ENCODE data around the gene SP1. TPM values are rescaled to one million over a fixed set of nuclear protein-coding genes. Genes with fewer than 3 reads are reported as not detected.
A peak's percentile ranks its signal among the peaks of the same experiment; 100 is the strongest.

SP1 gene
- polyA plus RNA-seq, 1 experiment: 58.2 TPM

- no peak overlapping the region for H3K4me3 ChIP-seq (ENCODE audit: low read depth, low read length)
- ChIA-PET POLR2A (no interaction called here), CTCF (interaction anchor here (10.7 kb wide), 1 partner anchor 14 kb away, joined by 210 read pairs; the partner anchor contains the start of gene AAAS)
- no peak for TF ChIP-seq CTCF (IDR thresholded peaks at IDR 0.05; ENCODE audit: insufficient read depth, low read depth, low read length)
- no peak for DNase-seq (ENCODE audit: low read depth)
- no peaks in the 10 kb centered on the region for H3K36me3 ChIP-seq (ENCODE audit: control insufficient read depth, insufficient read depth, low read length)
- H3K27me3 ChIP-seq (ENCODE audit: control insufficient read depth, insufficient read depth, low read length): peaks cover 22% of the 10 kb centered on the region
These were observed 39.6 kb upstream of the SP1 start for GRCh38 chr12:53340398-53340797.

DNA sequence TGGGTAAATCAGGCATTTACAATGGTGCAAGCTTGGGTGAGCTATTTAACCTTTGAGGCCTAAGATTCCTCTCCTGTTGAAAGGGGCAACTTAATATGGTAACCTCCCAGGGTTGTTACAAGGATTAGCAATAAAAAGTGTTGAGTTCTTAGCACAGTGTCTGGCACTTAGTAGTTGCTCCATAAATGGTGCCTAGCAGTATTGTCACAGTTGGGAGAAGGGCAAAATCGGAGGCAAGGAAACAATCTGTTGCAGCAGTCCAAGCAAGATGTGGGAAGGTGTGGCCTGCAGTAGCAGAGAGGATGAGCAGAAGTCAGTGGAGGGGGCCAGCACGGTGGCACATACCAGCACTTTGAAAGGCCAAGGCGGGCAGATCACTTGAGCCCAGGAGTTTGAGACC is 36.5 kb upstream of the SP1 start:
- DNase-seq (ENCODE audit: low read depth): no peak
- POLR2A ChIA-PET: no interaction called here
- TF ChIP-seq CTCF (IDR thresholded peaks at IDR 0.05; ENCODE audit: insufficient read depth, low read depth, low read length): no peak
- CTCF ChIA-PET: interaction anchor here (0.6 to 10.7 kb wide), 5 partner anchors 9 to 403 kb away, joined by 3 to 210 read pairs (median 6); partner anchors contain the start of genes AAAS and AMHR2
- peaks cover 7% of the 10 kb centered on the region for H3K27me3 ChIP-seq (ENCODE audit: control insufficient read depth, insufficient read depth, low read length)
- no peak overlapping the region for H3K4me3 ChIP-seq (ENCODE audit: low read depth, low read length)
- H3K36me3 ChIP-seq (ENCODE audit: control insufficient read depth, insufficient read depth, low read length): no peaks in the 10 kb centered on the region

- DNase-seq (ENCODE audit: low read depth): no peak
- H3K4me3 ChIP-seq (ENCODE audit: low read depth, low read length): no peak overlapping the region
- ChIA-PET POLR2A (no interaction called here), CTCF (interaction anchor here (0.9 to 10.7 kb wide), 8 partner anchors 8 to 165 kb away, joined by 3 to 210 read pairs (median 5); partner anchors contain the start of genes AAAS and AMHR2)
- H3K27me3 ChIP-seq (ENCODE audit: control insufficient read depth, insufficient read depth, low read length): peaks cover 3% of the 10 kb centered on the region; the same call in 1 of the 2 replicates
- H3K36me3 ChIP-seq (ENCODE audit: control insufficient read depth, insufficient read depth, low read length): no peaks in the 10 kb centered on the region
- TF ChIP-seq CTCF (IDR thresholded peaks at IDR 0.05; ENCODE audit: insufficient read depth, low read depth, low read length): no peak
These were observed 36.0 kb upstream of the SP1 start for GRCh38 chr12:53343969-53344368.

- Histone ChIP-seq H3K27me3 (ENCODE audit: control insufficient read depth, insufficient read depth, low read length) (peaks cover 2% of the 10 kb centered on the region; the same call in 1 of the 2 replicates), H3K36me3 (ENCODE audit: control insufficient read depth, insufficient read depth, low read length) (no peaks in the 10 kb centered on the region), H3K4me3 (ENCODE audit: low read depth, low read length) (peak overlapping the region; percentile 66)
- ChIA-PET POLR2A (interaction anchor here (0.6 kb wide), 2 partner anchors 92 to 177 kb away, joined by 4 to 9 read pairs; no protein-coding TSS in a partner anchor), CTCF (interaction anchor here (0.6 to 10.7 kb wide), 29 partner anchors 8 to 331 kb away, joined by 3 to 210 read pairs (median 5); partner anchors contain the start of genes AAAS, AMHR2, ATP5MC2 and ESPL1)
- TF ChIP-seq CTCF (IDR thresholded peaks at IDR 0.05; ENCODE audit: insufficient read depth, low read depth, low read length): 0 out of 2 replicates have a peak, but pooled peaks have one; percentile 3
- no peak for DNase-seq (ENCODE audit: low read depth)
These were observed 35.5 kb upstream of the SP1 start for GRCh38 chr12:53344487-53344823.

GRCh38 chr12:53344824-53345485 is 35.0 kb upstream of the SP1 start:
- H3K36me3 ChIP-seq (ENCODE audit: control insufficient read depth, insufficient read depth, low read length): no peaks in the 10 kb centered on the region
- POLR2A ChIA-PET: interaction anchor here (0.5 to 0.7 kb wide), 6 partner anchors 10 to 301 kb away, joined by 3 to 9 read pairs (median 4); partner anchors contain the start of gene SP1
- H3K27me3 ChIP-seq (ENCODE audit: control insufficient read depth, insufficient read depth, low read length): no peaks in the 10 kb centered on the region; the same call in 1 of the 2 replicates
- CTCF ChIA-PET: interaction anchor here (0.6 to 10.7 kb wide), 41 partner anchors 7 to 1154 kb away, joined by 3 to 210 read pairs (median 4); partner anchors contain the start of genes AAAS, AMHR2, ATP5MC2 and ESPL1
- DNase-seq (ENCODE audit: low read depth): no peak
- H3K4me3 ChIP-seq (ENCODE audit: low read depth, low read length): peak overlapping the region; percentile 66
- TF ChIP-seq CTCF (IDR thresholded peaks at IDR 0.05; ENCODE audit: insufficient read depth, low read depth, low read length): peak; percentile 93

Data from BJ (cell line).